Hematopoietic multipotent progenitor cell treated with erythropoietin and hydrocortisone succinate and interleukin-3 and kit ligand, for 15 days (in vitro differentiated cells): ENCODE measurements around the gene CDH12.
"Not testable (repeated sequence)": the region's sequence is repeated elsewhere in the genome, so short reads cannot be mapped to it uniquely, and the experiment has no call there.

Experiments used
- DNase-seq: peaks from one replicate; pipeline ENCODE4 v3.0.0-alpha.2; 2015; ENCODE audit warnings: low spot score

Gene CDH12

DNA sequence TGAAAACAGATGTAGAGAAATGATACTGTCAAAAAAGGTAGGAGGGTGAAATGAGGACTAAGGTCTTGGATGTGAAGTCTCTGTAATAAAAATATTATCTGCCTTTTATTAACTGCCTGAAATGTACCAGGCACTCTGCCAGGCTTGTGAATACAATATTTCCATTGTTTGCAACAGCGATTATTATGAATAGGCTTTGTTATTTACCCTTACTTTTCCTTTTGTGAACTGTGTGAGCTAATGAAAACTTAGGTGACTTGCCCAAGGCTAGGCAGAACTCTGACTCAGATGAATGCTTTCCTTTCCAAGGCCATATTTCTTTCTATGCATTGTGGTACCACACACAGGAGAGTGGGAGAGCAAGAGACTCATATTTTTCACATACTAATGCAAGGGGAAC, 204.1 kb downstream of the CDH12 start:
- no peak for DNase-seq

DNA sequence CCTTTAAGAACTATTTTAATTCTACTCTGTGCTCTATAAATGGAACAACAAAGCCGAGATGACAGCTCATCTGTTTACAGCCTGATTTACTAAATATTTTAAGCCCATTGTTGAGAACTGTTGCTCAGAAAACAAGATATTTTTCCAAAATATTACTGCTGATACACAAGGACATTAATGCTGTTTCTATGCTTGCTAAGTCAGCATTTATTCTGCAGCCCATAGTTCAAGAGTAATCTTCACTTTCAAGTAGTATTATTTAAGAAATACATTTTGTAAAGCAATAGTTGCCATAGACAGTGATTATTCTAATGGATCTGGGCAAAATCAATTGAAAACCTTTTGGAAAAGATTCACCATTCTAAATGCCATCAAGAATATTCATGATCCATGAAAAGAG, 208.3 kb downstream of the CDH12 start:
- no peak for DNase-seq

DNA sequence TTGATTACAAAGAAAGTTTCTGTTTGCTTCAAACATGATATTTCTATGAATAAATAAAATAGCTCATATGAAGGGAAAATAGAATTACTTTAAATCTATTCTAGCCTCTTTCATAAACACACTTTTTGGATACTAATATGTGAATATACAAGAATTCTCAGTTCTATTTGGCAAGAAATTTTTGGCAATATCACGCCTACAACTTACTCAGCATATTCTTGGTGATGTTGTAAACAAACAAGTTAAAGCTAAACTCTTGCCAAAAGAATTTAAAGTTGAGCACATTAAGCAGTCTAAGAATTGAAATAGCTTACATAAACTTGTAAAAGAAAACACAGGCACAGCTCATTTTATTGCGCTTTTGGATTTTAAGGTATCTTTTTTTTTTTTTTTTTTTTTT, 209.8 kb downstream of the CDH12 start:
- no peak for DNase-seq

DNA sequence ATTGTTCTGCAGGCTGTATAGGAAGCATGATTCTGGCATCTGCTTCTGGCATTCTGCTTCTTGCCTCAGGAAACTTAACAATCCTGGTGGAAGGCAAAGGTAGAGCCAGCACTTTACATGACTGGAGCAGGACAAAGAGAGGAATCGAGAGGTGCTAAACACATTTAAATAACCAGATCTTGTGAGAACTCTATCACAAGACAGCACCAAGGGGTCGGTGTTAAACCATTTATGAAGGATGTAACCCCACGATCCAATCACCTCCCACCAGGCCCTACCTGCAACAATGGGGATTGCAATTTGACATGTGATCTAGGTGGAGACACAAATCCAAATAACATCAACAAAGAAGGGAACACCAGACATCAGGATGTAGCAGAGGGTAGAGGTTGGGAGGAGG, 221.5 kb downstream of the CDH12 start:
- DNase-seq, result no peak

DNA sequence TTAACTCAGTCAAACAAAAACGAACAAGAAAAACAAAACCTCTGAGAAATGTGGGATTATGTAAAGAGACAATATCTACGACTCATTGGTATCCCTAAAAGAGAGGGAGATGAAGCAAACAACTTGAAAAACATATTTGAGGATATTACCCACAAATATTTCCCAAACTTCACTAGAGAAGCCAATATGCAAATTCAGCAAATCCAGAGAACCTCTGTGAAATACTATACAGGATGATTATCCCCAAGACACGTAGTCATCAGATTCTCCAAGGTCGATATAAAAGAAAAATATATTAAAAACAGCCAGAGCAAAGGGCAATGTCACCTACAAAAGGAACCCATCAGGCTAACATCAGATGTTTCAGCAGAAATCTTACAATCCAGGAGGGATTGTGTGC, 226.1 kb downstream of the CDH12 start:
- DNase-seq, result no peak

DNA sequence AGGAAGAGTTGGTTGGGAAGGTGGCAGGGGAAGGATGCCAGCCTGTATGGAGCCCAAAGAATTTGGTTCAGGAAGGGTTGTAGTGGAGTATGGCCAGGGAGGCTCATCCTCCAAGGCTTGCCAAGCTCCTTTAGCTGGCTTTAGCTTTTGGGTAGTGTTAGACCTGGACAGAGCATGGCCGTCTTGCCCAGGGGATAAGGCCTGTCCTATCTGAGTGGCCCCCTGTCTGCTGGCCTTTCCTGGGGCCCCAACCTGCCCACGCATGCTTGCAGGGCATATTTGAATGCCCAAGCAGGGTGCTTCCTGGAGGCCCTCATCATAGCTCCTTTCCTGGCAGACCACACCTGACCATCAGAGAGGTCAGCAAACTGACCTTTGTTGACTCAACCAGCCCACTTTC, 227.7 kb downstream of the CDH12 start:
- DNase-seq, result no peak

DNA sequence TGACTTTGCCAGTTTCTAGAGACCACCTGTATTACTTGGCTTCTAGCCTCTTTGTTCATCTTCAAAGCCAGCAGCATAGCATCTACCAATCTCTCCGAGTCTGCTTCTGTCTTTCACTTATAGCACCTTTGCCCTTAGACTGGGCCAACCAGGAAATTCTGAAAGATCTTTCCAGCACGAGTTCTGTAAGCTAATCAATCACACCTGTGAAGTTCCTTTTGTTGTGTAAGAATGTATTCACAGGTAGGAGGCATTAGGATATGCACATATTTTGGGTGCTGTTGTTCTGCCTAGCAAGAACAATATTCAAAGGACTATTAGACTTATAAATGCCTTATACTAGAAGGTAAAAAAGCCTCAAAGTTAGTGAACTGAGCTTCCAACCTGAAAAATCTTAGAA, 232.1 kb downstream of the CDH12 start:
- DNase-seq, result no peak

DNA sequence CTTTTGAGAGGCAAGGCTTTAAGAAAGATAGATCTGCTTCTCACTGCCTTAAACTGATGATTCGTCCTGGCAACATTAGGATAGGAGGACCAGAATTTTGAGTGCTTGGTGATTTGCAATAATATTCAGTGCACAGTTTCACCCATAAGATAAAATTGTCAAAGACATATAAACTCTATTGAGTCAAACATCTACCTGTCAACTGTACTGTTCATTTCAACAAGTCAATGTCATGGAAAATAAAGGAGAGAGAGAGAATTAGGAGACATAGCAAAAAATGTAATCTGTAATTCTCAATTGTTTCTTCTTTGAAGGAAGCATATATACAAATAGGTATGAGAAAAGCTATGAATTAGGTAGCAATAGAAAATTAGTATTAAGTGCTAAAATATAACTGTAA, 237.2 kb downstream of the CDH12 start:
- DNase-seq, result no peak

DNA sequence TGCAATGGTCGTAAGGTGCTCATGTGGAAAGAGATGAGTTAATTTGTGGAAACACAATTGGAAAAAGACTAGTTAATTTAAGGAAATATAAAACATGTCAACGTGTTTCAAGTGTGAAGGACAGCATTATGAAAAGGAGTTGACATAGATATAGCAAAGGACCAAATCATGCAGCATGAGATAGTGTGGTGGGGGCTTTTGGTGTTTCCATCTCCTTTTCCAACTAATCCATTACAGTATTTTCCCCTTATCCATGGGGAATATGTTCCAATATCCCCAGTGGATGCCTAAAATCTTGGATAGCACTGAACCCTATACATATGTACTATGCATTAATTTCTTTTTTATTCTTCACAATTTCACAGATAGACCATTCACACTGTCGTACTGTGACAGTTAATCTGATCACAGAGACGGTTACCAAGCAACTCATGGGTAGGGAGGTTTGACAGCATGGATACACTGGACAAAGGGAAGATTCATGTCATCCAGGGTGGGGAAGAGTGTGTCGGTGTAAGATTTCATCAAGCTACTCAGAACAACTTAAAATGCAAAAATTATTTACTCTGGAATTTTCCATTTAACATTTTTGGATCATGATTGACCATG, 238.6 kb downstream of the CDH12 start:
- DNase-seq, result no peak

DNA sequence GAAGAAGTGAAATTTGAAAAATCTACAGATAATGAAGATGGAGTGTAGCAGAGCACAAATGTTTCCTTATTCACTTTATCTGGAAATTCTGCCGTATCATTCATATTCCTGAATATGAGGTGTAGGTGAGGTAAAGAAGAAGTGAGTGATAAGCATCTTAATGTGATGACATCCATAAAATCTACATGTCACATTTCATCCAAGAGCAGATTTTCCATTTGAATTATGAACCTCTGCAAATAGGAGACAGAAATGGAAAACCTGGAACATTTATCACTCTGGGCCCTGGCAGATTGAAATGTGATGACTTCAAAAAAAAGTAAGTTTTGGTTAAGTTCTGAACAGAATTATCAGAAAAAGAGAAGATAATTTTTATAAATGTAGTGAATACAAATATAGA, 240.2 kb downstream of the CDH12 start:
- DNase-seq, result no peak

DNA sequence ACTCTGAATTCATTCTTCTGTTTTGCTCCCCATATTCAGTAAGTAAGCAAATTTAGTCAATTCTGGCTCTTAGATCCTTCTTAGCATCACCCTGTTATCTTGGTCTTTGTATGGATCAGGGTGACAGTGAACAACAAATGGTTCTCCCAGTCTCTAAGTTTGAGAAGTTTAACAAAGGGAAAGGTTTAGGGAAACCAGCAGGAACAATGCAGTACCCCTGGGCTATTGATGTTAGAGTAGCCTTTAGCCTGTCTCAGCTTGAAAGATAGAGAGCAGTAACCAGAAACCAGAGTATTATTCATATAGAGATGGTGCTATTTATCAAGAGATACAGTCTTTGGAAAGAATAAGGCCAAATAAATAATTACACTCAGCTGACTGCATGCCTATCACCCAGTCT, 241.8 kb downstream of the CDH12 start:
- no peak for DNase-seq

DNA sequence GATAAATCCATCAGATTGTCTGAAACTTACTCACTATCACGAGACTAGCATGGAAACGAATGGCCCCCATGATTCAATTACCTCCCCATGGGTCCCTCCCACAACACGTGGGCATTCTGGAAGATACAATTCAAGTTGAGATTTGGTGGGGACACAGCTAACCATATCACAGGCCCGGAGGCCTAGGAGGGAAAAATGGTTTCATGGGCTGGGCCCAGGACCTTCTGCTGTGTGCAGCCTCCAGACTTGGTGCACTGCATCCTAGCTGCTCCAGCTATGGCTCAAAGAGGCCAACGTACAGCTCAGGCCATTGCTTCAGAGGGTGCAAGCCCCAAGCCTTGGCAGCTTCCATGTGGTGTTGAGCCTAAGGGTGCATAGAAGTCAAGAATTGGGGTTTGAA, 245.6 kb downstream of the CDH12 start:
- DNase-seq, result not testable (repeated sequence)

DNA sequence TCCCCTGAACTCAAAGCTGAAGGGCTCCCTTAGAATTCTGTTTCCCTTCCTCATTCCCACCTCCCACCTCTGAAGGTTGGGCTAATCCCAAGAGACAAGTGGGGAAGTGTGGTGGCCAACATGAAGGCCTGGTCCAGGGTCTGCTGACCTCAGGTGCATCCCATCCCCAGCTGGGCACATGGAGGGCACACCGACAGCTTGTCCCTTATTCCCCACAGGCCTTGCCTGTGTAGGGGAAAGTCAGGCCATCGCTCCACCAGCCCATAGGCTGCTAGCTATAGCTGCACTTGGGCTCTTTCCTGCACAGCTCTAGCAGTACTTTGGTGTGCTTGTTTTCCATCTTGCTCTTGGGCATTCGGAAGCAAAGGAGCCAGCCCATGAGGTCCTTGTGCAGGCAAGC, 247.7 kb downstream of the CDH12 start:
- no peak for DNase-seq

DNA sequence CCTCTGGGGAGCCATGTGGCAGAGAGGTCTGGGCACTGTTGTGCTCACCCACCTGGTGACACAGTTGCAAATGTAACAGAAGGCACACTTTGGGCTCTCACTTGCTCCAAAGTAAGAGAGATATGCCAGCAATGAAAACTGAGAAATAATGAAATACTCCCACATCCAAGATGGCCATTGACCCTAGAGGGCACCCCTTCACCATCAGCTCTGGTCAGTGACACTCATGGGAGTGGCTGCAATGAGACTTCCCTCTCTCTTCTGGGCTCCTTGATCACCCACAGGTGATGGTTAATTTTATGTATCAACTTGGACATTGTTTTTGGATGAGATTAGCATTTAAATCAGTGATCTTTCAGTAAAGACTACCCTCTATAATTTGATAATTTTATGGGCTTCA, 248.4 kb downstream of the CDH12 start:
- DNase-seq, result no peak

DNA sequence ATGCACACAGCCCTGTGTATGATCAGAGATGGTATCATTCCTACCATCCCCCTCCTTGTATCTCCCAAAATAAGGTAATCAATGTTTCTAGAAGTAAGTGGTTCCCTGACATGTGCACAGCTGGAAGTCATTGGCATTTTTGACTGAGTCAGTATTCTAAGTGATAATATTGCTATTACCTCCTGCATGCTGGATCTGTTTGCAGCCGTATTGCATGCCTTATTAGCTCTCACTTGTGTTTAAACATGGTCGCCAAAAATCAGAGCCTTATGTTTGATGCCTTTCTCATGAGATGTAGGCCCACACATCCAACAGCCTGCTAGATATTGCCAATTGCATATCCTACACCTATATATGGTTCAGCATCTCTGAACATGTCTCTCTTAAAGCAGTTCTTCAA, 254.3 kb downstream of the CDH12 start:
- no peak for DNase-seq

DNA sequence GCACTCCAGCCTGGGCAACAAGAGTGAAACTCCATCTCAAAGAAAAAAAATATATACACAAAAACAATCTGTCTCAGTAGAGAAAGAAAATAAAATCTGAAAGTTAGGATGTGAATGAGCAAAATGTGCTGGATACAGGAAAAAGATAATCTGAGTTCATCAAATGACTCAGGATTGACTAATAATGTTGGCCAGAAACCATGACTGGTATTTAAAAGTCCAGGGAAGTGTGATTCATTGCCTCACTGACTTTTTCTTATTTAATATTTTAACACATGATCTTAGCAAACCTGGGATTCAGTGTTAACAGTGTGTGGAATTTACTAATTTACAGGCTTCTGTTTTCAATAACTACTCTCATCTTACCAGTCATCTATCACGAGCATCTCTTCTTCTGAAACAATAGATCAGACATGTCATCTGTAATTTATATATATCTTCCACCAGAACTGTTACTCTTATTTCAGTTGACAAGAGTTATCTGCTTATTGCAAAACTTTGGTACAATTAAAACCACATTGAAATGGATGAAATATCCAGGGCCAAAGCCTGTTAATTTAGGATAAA, 256.7 kb downstream of the CDH12 start:
- DNase-seq, result no peak

DNA sequence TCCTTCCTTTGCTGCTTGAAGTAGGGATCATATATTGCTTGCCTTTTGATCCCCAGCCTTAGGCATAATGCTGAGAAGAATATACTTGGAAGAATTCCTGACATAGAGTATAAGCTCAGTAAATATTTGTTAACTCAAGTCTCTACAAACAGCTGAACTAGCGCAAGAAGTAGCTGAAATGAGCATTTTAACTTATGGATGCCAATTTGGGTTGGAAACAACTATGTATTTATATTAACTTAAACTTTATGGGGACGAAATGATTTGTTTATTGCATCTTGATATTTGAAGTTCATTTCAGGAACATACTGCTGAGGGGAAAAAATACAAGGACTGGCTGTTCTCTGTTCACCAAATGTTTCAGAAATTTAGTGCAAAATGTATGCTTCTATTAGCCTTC, 258.7 kb downstream of the CDH12 start:
- DNase-seq, result no peak

DNA sequence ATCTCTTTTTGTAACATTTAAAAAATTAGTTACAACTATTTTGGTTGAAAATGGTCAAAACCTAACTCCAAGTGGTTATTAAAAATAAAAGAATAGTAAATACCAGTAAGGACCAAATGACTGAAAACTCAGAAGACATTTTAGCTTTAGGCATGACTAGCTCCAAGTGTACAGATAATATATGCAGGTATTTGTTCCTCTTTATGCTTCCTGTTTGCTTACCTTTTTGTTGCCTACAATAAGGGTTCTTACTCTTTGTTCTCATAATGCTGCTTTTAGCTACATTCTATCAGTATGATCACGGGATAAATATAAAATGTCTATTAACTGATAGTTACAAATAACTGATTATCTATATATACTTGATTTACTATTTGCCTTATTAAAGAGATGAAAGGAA, 259.6 kb downstream of the CDH12 start:
- no peak for DNase-seq

DNA sequence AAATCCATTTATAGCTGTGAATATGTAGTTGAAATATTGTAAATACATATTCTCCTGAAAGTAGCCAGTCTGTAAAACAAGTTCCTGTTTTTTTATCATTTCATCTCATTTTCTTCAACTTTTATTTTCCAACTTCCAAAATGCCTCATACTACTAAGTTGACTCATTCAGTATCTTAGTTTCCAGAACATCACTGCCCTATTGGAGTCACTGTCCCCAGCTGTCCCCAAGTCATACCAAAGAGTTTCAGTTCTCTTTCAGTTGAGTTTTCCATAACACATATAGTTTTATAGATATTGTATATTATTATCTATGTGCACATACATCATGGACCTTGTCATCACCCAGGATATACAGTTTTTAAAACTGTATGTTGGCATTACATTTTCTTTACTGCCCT, 261.7 kb downstream of the CDH12 start:
- DNase-seq, result no peak

DNA sequence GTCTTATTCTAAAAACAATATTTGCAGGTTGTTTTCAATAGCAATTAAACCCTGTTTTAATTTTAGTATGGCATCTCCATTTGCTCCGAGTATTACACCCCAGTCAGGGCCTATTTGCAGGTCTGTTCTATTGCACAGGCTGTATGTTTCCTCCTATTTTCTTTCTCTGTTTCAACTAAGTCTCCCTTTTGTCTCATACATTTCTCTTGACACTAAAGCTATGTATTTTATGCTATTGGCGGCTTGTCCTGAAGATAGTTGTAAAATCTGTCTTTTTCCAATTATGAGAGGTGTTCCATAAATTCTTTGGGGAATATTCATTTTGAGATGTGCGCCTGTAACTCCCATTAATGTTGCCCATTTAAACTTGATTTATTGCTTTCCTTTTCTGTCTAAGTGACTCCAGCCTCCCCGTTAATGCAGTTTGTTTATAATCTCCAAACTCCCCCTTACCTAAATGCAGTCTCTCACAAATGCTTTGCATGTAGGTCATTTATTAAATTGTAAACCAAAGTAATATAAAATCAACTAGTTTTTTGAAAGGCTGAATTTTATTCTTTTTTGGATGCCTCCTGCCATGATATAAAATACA, 262.4 kb downstream of the CDH12 start:
- DNase-seq, result no peak

DNA sequence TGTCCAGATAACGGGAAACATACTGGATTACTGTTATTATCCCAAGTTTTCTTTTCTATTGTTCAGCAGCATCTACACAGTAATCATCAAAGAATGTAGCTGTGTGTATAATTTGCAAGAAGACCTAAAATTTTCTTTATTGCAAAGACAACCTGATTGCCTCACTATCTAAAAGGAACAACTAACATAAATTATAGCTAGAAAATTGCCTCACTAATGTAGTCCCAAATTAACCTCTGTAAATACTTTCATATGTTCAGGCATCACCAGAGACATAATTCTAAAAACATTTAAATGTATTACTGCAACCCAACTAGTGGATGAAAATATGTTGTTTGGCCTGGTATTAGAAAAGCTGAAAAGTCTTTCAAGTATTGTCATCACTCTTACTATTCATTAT, 275.4 kb downstream of the CDH12 start:
- DNase-seq, result no peak

DNA sequence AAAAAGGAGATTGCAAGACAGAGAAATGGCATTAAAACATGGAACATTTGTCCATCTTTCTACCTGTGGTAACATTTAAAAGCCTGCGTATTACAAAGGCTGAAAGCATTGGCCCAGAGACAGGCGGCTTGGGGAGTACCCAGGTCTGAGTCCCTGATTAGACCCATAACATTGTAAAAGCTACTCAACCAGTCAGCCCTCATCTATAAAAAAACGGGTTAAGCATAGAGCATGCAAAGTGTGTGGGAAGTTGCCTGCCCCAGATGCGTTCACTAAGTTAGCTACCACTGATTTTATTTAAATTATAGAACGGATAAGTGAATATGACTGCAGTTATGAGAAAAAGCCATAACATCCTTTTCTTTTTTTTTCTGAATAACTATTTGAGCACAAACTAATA, 276.1 kb downstream of the CDH12 start:
- DNase-seq, result no peak

DNA sequence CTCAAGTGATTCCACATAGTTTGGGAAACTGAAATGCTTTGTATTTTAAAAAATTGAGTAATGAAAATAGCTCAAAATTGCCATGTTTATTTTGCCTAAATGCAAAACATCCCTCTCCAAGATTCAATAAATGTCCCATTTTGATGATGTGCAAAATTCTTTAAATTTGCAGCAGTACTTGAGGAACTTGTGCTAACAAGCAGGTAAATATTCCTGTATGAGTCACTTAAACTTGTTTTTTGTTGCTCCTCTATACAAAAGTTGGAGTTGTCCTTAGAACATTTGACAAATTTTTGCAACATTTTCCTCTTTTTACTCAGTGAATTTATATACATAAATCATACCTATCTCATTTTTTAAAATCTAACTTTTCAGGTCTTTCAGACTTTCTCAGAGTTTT, 280.2 kb downstream of the CDH12 start:
- no peak for DNase-seq

DNA sequence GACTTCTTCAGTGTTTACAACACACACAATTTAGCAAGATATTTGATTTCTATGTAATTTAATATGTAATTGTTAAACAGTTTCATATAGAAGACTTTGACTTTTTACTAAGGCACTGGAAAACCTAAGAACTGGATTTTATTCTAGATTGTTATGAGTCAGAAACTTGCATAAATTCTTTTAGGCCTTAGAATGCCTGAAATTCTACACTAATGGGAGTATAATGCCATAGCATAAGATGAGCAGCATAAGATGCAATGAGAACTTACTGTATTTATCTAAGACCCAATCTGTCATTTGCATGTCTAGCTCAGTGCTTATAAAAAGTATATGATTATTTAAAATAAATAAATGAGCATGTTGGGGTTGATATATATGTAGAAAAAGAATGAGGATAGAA, 285.2 kb downstream of the CDH12 start:
- no peak for DNase-seq
